GM18951 (cell line): ENCODE data around the gene CDH8.

Experiments
- POLR2A ChIP-seq: IDR thresholded peaks from 4 replicates; pipeline ENCODE4 v1.6.1; 2011; ENCODE audit warnings: mild to moderate bottlenecking; ENCODE audit not compliant: insufficient read length, insufficient read depth; ENCODE audit errors: extremely low read depth
- in situ Hi-C: fragments of 300-500 bp; cut with MboI; formaldehyde crosslinking; loops from one replicate; pipeline ENCODE4 v1.12.0; 2022; ENCODE audit warnings: low sequenced_read_pairs, mixed read lengths, inconsistent platforms; ENCODE audit not compliant: unreplicated experiment

Gene CDH8

DNA sequence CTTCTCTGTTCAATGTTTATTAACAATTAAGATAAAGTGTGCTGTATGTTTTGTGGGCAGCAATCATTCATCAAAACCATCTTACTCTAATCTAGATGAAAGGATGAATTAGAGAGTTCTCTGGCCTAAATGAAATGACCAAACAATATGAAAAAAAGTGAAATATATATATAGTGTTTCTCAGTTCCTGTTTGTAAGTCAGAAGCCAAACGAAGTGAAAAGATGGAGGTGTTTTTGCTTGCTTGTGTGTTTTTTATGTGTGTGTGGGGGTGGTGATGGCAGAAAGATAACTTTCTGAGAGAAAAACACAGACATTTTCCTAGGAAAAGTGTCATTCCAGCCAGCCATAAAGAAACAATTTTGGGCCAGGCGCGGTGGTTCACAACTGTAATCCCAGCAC, 138.6 kb downstream of the CDH8 start:
- no peak for TF ChIP-seq POLR2A
- in situ Hi-C loops, result no loop called here

DNA sequence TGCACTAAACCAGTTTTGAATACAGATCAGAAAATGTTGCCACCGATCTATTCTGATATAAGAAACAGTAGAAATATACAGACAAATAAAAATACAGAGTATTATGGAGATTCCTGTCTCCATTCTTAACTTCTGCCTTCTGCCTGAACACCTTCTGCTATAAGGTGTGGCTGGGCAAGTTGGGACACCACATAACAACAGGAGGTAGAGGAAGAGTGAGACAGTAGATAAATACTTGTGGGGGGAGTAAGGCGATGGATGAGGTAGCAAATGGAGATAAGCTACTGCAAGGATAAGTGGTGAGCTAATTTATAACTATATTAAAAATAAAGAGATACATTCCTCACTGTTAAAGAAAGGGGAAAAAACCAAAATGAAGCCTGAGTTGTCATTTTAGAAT, 143.7 kb downstream of the CDH8 start:
- TF ChIP-seq POLR2A, result no peak
- in situ Hi-C loops, result no loop called here

GRCh38 chr16:61891460-61891859, 144.8 kb downstream of the CDH8 start:
- no peak for TF ChIP-seq POLR2A
- in situ Hi-C loops, result no loop called here

DNA sequence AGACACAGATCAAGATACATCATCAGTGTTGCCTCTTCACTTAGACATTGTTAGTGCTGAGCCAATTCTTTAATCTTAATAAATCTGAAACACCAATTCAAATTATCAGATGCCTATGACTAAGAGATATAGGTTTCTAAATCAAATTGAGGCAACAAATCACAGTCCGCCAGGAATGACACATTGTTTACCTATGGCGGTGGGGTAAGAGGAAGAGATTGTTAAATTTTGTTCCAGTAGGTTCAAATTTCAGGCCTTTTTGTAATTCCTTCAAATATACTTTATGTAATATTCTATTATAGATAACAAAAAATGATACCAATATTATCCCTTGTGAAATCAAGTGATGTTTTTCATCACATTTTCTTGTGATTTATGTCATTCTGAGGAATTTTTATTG, 145.9 kb downstream of the CDH8 start:
- TF ChIP-seq POLR2A, result no peak
- in situ Hi-C loops, result no loop called here

GRCh38 chr16:61887903-61888302, 148.3 kb downstream of the CDH8 start:
- no peak for TF ChIP-seq POLR2A
- in situ Hi-C loops, result no loop called here

- in situ Hi-C loops, result no loop called here
- no peak for TF ChIP-seq POLR2A
Measured at GRCh38 chr16:61885343-61885742, 150.9 kb downstream of the CDH8 start.

GRCh38 chr16:61879306-61879705, 156.9 kb downstream of the CDH8 start:
- no peak for TF ChIP-seq POLR2A
- in situ Hi-C loops, result no loop called here

DNA sequence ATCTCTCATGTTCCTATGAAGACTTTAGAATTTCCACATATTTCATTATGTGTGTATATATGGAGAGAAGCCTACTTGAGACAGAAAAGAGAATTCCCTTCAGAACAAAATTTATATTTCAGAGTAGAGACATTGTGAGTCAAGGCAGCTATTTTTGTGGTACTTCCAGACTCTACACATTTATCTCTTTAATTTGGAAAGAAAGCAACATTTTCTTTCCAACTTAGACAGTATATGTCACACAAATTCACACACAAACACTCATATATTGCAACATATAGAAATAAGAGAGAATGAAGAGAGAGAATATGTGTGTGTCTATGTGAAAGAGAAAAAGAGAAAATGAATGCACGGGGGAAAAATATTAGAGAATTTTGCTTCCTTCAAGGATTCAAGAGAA, 158.8 kb downstream of the CDH8 start:
- in situ Hi-C loops, result no loop called here
- TF ChIP-seq POLR2A, result no peak

- in situ Hi-C loops, result no loop called here
- no peak for TF ChIP-seq POLR2A
Measured at GRCh38 chr16:61872778-61873119, 163.5 kb downstream of the CDH8 start.

- in situ Hi-C loops, result no loop called here
- TF ChIP-seq POLR2A, result no peak
Measured at GRCh38 chr16:61871837-61872777, 164.1 kb downstream of the CDH8 start.

DNA sequence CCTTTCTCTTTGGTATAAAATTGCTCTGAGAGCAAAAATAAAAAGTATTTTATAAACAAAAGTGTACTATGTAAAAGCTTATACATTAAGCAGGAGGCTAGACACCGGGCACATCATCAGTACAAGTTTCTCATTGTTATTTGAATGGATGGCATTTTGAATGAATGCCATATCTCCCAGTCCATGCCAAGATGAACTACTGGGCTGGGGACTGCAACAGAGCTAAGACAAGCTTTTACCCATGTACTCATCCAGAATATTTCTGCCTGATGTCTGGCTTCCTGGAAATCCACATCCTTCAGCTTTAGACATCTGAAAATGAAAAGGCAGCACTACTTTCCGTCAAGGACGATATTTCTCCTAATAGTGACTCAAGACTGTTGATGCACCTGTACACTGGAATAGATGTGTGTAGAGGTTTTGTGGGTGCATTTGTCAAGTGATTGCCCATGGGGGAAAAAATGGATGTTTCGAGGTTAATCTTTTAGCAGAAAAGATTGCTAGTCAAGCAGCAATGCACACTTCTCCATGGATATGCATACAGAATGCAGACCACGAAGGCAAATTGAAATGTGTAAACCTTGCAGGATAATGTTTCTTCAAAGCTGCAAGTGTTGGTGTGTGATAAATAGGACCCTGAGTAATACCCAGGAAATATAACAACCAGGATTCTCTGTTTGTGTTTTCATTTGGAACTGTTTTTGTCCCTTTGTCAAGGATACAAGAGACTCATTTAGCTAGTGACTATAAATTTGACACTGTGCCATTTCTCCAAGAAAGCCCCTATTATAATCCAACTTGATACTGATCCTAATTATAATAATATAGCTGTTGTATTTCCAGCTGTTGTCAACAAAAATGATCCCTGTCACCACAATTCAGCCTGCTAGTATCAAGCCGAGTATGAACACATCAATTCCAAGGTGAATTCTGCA, 173.8 kb downstream of the CDH8 start:
- no peak for TF ChIP-seq POLR2A

DNA sequence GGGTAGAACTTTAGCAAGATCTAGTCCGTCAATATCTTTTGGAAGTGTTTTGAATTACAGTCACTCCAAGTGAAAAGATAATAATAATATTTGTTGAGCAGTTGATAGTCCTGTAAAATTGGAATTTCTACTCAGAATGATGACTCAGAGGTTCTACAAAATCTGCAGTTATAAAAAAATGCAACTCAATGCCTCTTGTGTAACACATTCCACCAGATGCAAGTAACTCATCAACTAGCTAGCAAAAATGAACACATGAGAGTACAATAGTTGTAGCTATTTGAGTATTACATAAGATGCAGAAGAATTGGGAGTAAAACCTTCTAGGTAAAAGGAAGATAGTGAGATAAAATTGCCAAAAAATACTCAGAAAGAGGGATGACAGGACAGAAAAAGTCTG, 177.2 kb downstream of the CDH8 start:
- in situ Hi-C loops, result no loop called here
- TF ChIP-seq POLR2A, result no peak

More for the DNA sequence above, 173.8 kb downstream of the CDH8 start:
- in situ Hi-C loops, result no loop called here

DNA sequence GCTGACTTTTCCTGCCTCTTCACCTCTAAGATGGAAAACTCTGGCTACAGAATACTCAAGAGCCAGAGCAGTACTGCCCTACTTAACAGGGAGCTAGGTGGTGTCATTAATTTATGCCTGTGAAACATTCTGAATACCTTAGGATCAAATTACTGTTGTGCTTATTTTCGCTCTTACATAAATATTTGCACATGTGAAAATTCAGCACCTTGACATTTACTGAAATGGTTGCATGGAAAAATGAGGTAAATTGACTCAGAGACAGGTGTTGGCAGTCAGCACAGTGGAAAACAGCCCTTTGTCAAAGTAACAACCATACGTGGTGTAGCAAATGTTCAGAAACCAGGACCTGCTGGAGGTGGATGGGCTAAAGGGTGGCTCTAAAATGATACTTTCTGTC, 193.6 kb downstream of the CDH8 start:
- TF ChIP-seq POLR2A, result no peak
- in situ Hi-C loops, result no loop called here
